Skin epidermis (tissue), 12 donors: ENCODE measurements around the gene POU6F1.

ENCODE experiments used
- H3K27ac ChIP-seq, 21 experiments: fragments of 200-600 bp; sonication (generic) in 11 of 21; one replicate each; pipeline ENCODE4 v1.5.0; 2020; ENCODE audit warnings: mild to moderate bottlenecking in 3 of 21, inconsistent platforms in 2 of 21, moderate library complexity in 2 of 21
- H3K4me3 ChIP-seq, 7 experiments: fragments of 200-600 bp; sonication (generic) in 2 of 7; one replicate each; pipeline ENCODE4 v1.5.0; 2020; ENCODE audit warnings: inconsistent platforms in 2 of 7, mild to moderate bottlenecking in 2 of 7, moderate library complexity in 1 of 7

POU6F1 gene

GRCh38 chr12:51177897-51178296 is 40.0 kb downstream of the POU6F1 start:
- no peak overlapping the region for H3K4me3 ChIP-seq
- no peak overlapping the region for H3K27ac ChIP-seq

- Histone ChIP-seq H3K4me3 (no peak overlapping the region), H3K27ac (peak overlapping the region in 1 of 21 experiments; percentile 7)
Measured at GRCh38 chr12:51174501-51174900, 43.4 kb downstream of the POU6F1 start.

- peak within 1 kb of the TSS; percentile 37 to 99 (median 96) for H3K27ac ChIP-seq
Measured at GRCh38 chr12:51172515-51173431, 45.1 kb downstream of the POU6F1 start, which contains the start of gene TFCP2. TFCP2 (minus strand) TSS chr12:51173135; CDS start chr12:51172422, 713 bp downstream.

GRCh38 chr12:51171884-51172514 is 45.9 kb downstream of the POU6F1 start:
- H3K27ac ChIP-seq, result peak overlapping the region; percentile 37 to 99 (median 96)

More at GRCh38 chr12:51172515-51173431, 45.1 kb downstream of the POU6F1 start, which contains the start of gene TFCP2:
- H3K4me3 ChIP-seq, result peak within 1 kb of the TSS; percentile 64 to 86 (median 73)

GRCh38 chr12:51163795-51164194 is 54.1 kb downstream of the POU6F1 start:
- H3K4me3 ChIP-seq, result no peak overlapping the region
- H3K27ac ChIP-seq, result no peak overlapping the region

More at GRCh38 chr12:51171884-51172514, 45.9 kb downstream of the POU6F1 start:
- H3K4me3 ChIP-seq, result peak overlapping the region; percentile 64 to 86 (median 73)

- Histone ChIP-seq H3K4me3 (no peak overlapping the region), H3K27ac (no peak overlapping the region)
Measured at GRCh38 chr12:51162217-51162616, 55.6 kb downstream of the POU6F1 start.

GRCh38 chr12:51160814-51161459 is 56.9 kb downstream of the POU6F1 start:
- H3K4me3 ChIP-seq, result no peak overlapping the region
- H3K27ac ChIP-seq, result peak overlapping the region in 1 of 21 experiments; percentile 16

- H3K4me3 ChIP-seq, result no peak overlapping the region
- no peak overlapping the region for H3K27ac ChIP-seq
Measured at GRCh38 chr12:51156245-51156765, 61.6 kb downstream of the POU6F1 start.

- Histone ChIP-seq H3K4me3 (no peak overlapping the region), H3K27ac (no peak overlapping the region)
Measured at GRCh38 chr12:51152953-51153352, 64.9 kb downstream of the POU6F1 start.

GRCh38 chr12:51150777-51151176 is 67.1 kb downstream of the POU6F1 start:
- Histone ChIP-seq H3K4me3 (no peak overlapping the region), H3K27ac (no peak overlapping the region)

GRCh38 chr12:51147309-51147708 is 70.6 kb downstream of the POU6F1 start:
- H3K27ac ChIP-seq, result no peak overlapping the region
- no peak overlapping the region for H3K4me3 ChIP-seq

GRCh38 chr12:51139292-51139844 is 78.5 kb downstream of the POU6F1 start:
- peak overlapping the region in 1 of 21 experiments; percentile 24 for H3K27ac ChIP-seq

More at GRCh38 chr12:51139292-51139844, 78.5 kb downstream of the POU6F1 start:
- H3K4me3 ChIP-seq, result no peak overlapping the region
